ENCODE measurements around the gene UBR4. TPM values are rescaled to one million over a fixed set of nuclear protein-coding genes. Genes with fewer than 3 reads are reported as not detected.

The UBR4 gene
- total and polyA plus RNA-seq, 2 donors from 2014 or later: 167 to 319 TPM

DNA sequence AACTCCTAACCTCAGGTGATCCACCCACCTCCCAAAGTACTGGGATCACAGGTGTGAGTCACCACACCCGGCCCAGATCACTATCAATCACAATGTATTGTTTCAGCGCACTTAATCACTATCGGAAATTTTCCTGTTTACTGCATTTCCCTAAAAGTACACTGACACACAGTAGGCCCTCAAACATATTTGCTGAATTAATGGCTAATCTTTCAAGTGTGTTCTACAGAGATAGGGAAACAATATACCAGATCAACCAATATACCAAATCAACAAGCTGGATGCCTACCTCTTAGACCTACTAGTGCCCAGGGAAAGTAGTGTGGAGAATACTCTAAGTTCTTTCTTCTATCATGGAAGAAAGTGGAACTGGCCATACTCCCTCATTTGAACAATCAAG lies 17.1 kb downstream of the UBR4 start:
- TF ChIP-seq, protein P1, sequence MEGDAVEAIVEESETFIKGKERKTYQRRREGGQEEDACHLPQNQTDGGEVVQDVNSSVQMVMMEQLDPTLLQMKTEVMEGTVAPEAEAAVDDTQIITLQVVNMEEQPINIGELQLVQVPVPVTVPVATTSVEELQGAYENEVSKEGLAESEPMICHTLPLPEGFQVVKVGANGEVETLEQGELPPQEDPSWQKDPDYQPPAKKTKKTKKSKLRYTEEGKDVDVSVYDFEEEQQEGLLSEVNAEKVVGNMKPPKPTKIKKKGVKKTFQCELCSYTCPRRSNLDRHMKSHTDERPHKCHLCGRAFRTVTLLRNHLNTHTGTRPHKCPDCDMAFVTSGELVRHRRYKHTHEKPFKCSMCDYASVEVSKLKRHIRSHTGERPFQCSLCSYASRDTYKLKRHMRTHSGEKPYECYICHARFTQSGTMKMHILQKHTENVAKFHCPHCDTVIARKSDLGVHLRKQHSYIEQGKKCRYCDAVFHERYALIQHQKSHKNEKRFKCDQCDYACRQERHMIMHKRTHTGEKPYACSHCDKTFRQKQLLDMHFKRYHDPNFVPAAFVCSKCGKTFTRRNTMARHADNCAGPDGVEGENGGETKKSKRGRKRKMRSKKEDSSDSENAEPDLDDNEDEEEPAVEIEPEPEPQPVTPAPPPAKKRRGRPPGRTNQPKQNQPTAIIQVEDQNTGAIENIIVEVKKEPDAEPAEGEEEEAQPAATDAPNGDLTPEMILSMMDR (IDR thresholded peaks at IDR 0.05; ENCODE audit: borderline replicate concordance, extremely low read depth, insufficient read depth): no peak
- no peaks in the 10 kb centered on the region for H3K4me1 ChIP-seq (ENCODE audit: control insufficient read depth in 2 of 3, insufficient read depth in 2 of 3, low read depth in 1 of 3, low read length in 3 of 3)
- DNase-seq (no peak), FAIRE-seq (no peak)
- H3K27me3 ChIP-seq (ENCODE audit: control insufficient read depth, insufficient read depth, low read length): no peaks in the 10 kb centered on the region
- peaks cover 7 to 69% (median 51%) of the 10 kb centered on the region in 3 donors for H3K36me3 ChIP-seq (ENCODE audit: control insufficient read depth in 2 of 3, insufficient read depth in 3 of 3, low read length in 3 of 3)
- no peak overlapping the region for H3K4me3 ChIP-seq (ENCODE audit: low read length in 3 of 3)
- no peak overlapping the region for H3K9ac ChIP-seq (ENCODE audit: low read length in 3 of 3)
- intact Hi-C loops (cut with DNase I): no loop called here
- H3K9me3 ChIP-seq (ENCODE audit: control insufficient read depth in 2 of 3, insufficient read depth in 1 of 3, low read length in 3 of 3): no peaks in the 10 kb centered on the region
- H3K27ac ChIP-seq (ENCODE audit: low read depth in 2 of 2, low read length in 2 of 2): no peak overlapping the region

DNA sequence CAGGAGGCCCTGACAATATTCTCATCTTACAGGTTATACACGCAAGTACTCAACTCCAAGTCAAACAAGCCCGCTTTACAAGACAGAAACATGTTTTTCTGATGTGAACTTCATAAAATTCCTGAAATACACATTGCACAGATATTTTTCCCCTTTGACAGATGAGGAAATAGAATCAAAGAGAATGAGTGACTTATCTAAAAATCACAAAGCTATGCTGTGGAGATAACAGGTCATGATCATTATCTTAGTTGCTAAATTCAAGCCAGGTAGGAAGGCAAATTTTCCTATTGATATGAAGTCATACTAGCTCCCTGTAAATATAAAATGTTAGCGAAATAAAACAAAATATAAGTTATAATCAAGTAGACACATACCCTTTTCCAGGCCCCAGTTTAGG lies 18.3 kb downstream of the UBR4 start:
- intact Hi-C loops (cut with DNase I): no loop called here
- Histone ChIP-seq H3K4me1 (ENCODE audit: control insufficient read depth in 2 of 3, insufficient read depth in 2 of 3, low read depth in 1 of 3, low read length in 3 of 3) (no peaks in the 10 kb centered on the region), H3K9ac (ENCODE audit: low read length in 3 of 3) (no peak overlapping the region), H3K4me3 (ENCODE audit: low read length in 3 of 3) (no peak overlapping the region), H3K27ac (ENCODE audit: low read depth in 2 of 2, low read length in 2 of 2) (no peak overlapping the region), H3K9me3 (ENCODE audit: control insufficient read depth in 2 of 3, insufficient read depth in 1 of 3, low read length in 3 of 3) (no peaks in the 10 kb centered on the region), H3K27me3 (ENCODE audit: control insufficient read depth, insufficient read depth, low read length) (no peaks in the 10 kb centered on the region), H3K36me3 (ENCODE audit: control insufficient read depth in 2 of 3, insufficient read depth in 3 of 3, low read length in 3 of 3) (peaks cover 7 to 65% (median 42%) of the 10 kb centered on the region in 3 donors)
- TF ChIP-seq, protein P1 (IDR thresholded peaks at IDR 0.05; ENCODE audit: borderline replicate concordance, extremely low read depth, insufficient read depth): no peak
- FAIRE-seq (no peak), DNase-seq (no peak)

DNA sequence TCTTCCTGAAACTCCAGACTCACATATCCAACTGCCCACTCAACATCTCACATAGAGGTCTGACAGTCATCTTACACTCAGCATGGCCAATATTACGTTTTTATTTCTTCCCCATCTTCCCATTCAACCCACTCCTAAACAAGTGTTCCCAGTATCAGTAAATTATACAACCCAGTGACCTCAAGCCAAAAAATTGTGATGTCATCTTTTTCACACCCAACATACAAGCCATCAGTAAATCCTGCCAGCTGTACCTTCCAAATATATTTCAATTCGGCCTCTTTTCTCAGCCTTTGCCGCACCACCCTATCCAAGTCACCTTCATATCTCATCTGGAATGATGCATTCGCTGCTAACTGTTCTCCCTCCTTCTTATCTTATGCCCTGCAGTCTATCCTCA lies 19.6 kb downstream of the UBR4 start:
- TF ChIP-seq, protein P1 (IDR thresholded peaks at IDR 0.05; ENCODE audit: borderline replicate concordance, extremely low read depth, insufficient read depth): no peak
- FAIRE-seq (no peak), DNase-seq (no peak)
- no peaks in the 10 kb centered on the region for H3K27me3 ChIP-seq (ENCODE audit: control insufficient read depth, insufficient read depth, low read length)
- intact Hi-C loops (cut with DNase I): no loop called here
- no peaks in the 10 kb centered on the region for H3K4me1 ChIP-seq (ENCODE audit: control insufficient read depth in 2 of 3, insufficient read depth in 2 of 3, low read depth in 1 of 3, low read length in 3 of 3)
- H3K9me3 ChIP-seq (ENCODE audit: control insufficient read depth in 2 of 3, insufficient read depth in 1 of 3, low read length in 3 of 3): no peaks in the 10 kb centered on the region
- H3K36me3 ChIP-seq (ENCODE audit: control insufficient read depth in 2 of 3, insufficient read depth in 3 of 3, low read length in 3 of 3): peaks cover 16 to 65% (median 44%) of the 10 kb centered on the region in 3 donors
- no peak overlapping the region for H3K4me3 ChIP-seq (ENCODE audit: low read length in 3 of 3)
- H3K9ac ChIP-seq (ENCODE audit: low read length in 3 of 3): no peak overlapping the region
- H3K27ac ChIP-seq (ENCODE audit: low read depth in 2 of 2, low read length in 2 of 2): no peak overlapping the region

DNA sequence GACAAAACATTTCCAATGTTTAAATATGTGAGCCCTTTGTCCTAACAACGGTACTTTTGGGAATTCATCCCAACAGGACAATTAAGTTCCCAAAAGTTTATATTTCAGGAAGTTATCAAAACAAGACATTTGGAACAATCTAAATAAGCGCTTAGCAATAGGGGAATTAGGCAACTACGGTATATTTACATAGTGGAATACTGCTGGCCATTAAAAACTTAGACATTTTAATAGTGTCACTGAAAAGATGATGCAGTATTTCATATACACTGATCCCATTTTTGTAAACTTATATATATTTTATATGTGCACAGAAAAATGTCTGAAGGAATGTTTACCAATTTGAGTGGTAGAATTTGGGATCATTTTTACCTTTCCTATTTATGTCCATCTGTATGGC lies 20.8 kb downstream of the UBR4 start:
- intact Hi-C loops (cut with DNase I): no loop called here
- no peak overlapping the region for H3K9ac ChIP-seq (ENCODE audit: low read length in 3 of 3)
- peaks cover 18 to 75% (median 51%) of the 10 kb centered on the region in 3 donors for H3K36me3 ChIP-seq (ENCODE audit: control insufficient read depth in 2 of 3, insufficient read depth in 3 of 3, low read length in 3 of 3)
- DNase-seq (no peak), FAIRE-seq (no peak)
- no peaks in the 10 kb centered on the region for H3K27me3 ChIP-seq (ENCODE audit: control insufficient read depth, insufficient read depth, low read length)
- no peaks in the 10 kb centered on the region for H3K9me3 ChIP-seq (ENCODE audit: control insufficient read depth in 2 of 3, insufficient read depth in 1 of 3, low read length in 3 of 3)
- H3K4me1 ChIP-seq (ENCODE audit: control insufficient read depth in 2 of 3, insufficient read depth in 2 of 3, low read depth in 1 of 3, low read length in 3 of 3): no peaks in the 10 kb centered on the region
- TF ChIP-seq, protein P1 (IDR thresholded peaks at IDR 0.05; ENCODE audit: borderline replicate concordance, extremely low read depth, insufficient read depth): no peak
- H3K27ac ChIP-seq (ENCODE audit: low read depth in 2 of 2, low read length in 2 of 2): no peak overlapping the region
- no peak overlapping the region for H3K4me3 ChIP-seq (ENCODE audit: low read length in 3 of 3)
